GM18519 (cell line): ENCODE results near the gene NARF.

Experiments
- ATAC-seq: cut with Tn5 transposase; IDR thresholded peaks from one replicate; pipeline ENCODE4 v1.9.1; 2021; ENCODE audit warnings: mild to moderate bottlenecking, moderate library complexity; ENCODE audit not compliant: unreplicated experiment, low FRiP score

Gene NARF

DNA sequence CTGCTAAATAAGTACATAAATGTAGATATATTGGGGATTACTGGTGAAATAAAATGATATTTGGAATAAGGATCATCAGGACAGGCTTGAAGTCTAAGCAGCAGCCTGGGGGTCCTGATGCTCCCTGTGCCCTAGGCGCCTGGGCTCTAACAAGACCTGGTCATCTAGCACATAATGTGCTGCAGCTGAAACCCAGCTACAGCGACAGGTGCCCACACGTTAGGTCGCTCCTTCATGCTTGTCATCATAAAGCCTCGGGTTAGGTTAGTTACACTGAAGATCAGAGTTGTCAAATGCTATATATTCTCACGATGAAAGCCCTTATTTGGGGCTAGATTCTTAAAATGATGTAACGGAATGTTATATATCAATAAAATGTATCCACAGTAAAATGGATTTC, 11.5 kb downstream of the NARF start:
- ATAC-seq, result no peak

DNA sequence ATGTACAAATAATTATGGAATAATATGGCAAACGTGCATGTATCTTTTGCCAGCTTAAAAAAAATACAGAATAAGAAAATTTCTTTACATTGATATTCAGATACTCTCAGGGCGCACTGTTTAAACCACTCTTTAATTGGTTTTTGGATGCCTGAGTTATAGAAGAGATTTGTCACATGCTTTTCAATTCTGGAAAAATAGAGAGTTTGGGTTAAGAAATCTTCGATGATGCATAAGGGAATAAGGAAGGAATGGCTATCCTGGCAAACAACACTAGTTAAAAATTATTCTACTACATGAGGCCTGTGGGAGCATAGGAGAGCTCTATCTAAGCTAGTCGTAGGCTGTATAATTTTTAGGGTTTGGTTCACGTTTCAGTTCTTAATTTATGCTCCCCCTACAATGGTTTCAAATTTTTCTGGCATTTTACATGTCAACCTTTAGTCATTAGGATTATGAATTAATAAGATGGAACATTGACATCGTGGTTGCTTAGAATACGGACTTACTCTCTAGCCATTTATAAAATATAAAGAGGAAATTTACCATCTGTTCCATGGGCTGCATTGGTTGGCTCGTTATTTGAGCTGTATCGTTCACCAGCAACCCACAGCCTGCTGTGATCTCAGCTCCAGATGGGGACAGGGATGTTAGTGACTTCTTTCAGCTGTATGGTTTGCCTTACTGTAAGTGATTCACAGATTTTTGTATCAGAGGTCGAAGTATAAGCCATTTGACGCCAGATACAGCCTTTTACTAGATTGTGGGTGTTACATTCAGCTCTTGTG, 15.9 kb downstream of the NARF start:
- no peak for ATAC-seq

DNA sequence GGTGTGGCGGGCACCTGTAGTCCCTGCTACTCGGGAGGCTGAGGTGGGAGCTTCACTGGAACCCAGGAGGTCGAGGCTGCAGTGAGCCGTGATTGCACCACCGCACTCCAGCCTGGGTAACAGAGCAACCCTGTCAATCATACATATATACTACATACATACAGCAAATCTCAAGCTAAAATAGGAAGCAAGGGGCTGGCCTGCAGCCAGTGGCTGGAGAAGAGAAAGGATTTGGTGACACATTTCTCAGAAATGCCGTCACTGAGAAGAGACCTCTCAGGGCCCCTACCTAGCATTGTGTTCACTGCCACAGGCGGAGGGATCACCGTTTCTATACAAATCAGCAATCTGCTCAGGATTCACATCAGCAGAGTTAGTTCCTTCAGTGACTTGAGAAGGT, 16.9 kb downstream of the NARF start:
- no peak for ATAC-seq

DNA sequence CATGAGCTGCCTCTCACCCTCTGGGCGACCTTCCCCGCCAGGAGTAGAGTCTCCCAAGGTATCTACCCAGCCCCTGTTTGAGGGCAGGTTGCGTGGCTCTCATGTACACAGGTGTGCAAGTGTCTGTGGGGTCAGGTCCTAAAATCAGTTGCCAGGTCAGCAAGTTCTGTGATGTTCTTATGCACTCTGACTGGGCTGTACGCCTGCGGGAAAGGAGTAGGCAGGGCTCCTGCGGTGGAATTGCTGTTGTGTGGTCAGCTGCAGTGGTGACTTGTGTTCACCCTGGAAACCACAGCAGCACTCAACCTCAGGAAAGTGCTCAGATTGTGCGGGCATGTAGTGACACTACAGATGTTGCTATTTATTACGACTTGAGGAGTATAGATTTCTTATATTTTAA, 19.4 kb downstream of the NARF start:
- ATAC-seq, result no peak

DNA sequence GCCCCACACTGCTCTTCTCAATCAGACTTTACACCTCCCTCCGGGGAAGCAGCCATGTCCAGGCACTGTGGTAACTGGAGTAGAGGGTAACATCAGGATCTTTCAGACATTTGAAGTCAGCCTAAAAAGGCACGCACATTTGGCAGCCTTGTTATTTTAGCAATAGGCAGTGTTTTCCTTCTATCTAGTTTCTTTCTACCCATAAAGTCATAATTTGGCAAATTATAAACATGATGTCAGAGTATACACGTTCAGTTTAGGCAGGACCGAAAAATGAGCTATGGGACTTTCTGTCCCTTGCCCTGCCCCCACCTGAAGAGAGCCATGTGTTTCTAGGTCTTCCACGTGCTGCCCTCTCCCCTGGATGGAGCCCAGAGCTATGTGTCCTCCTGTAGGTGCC, 21.1 kb downstream of the NARF start:
- ATAC-seq, result no peak

DNA sequence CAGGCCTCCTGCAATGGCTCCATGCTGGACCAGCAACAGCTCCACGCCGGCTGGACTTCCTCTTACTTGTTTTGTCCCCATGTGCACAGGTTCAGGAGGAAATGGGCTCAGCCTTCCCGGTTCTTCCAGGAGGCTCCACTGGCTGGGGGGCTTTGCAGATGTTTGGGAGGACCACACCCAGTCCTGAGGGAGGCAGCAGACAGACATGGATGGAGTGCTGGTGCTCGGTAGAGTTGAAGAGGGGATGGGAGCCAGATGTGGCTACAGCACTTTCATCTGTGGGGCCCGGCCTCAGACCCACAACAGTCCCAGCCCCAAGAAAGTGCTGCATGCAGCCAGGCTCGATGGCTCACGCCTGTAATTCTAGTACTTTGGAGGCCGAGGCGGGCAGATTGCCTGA, 21.8 kb downstream of the NARF start:
- ATAC-seq, result no peak

DNA sequence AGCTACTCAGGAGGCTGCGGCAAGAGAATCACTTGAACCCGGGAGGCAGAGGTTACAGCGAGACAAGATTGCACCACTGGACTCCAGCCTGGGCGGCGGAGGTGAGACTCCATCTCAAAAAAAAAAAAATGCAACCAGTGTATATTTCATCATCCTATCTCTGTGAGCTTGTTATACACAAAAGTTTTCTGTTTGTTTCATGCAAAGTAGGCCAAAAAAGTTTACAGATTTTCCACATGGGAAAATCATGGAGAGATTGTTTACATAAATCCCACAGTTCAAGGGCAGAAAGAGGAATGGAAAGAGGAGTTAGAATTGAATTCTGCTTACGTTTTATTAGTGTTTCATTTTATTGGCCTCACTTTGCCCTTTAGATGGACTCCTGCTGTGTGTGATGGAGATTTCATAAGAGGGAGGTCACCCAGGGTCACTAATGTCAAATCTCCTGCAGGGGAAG, 24.7 kb downstream of the NARF start:
- ATAC-seq, result no peak

DNA sequence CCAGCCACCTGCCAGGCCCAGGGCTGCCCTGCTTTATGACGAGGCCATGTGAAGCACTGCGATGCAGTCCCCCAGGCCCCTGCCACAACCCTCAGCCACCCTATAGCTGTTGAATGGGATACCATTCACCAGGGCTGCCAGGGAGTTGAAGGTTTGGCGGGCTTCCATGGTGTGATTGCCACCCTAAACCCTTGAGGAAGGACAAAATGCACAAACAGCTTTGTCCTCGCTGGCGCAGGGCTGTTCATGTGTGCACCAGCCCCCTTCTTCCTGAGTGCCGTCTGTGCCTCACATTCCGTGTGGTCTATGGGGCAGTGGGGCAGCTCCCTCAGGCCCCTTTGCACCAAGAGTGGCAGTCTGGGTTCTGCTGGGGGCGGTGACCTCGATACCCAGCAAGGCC, 25.3 kb downstream of the NARF start:
- ATAC-seq, result no peak

DNA sequence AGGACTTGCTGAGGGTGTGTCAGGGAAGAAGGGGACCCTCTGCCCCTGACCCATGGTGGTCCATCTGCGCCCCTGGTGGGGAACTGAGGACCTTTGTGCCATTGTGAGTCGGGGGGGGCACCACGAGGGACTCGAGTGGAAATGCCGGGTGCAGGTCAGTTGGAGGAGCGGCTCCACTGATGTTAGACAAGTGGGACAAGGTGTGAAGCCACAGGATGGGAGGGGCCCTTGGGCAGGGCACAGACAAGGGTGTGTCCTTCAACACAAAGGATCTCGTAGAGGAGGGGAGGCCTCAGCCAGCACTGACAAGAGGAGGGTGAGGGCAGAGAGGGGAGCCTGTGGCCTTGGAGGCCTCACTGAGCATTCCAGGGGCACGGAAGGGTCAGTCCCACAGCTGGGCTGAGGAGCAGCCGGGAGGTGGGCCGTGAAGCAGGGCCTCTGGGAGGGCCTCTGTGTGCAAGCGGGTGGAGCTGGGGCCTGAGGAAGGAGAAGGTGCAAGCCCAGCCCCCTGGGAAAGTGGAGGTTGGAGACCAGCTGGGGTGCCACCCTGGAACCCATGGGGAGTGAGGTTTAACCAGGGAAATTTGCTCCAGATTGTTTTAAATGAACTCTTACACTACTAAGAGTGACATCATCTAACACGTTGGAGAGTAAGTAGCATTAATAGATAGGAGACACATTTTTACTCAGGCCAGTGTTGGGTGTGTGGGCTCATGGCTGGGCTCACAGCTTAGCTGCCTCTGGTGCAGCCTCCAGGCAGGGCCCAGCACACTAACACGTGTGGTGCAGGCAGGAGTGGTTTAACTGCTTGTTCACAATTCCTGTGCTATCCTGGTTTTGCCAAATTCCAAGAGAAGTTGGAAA, 27.9 kb downstream of the NARF start:
- no peak for ATAC-seq

DNA sequence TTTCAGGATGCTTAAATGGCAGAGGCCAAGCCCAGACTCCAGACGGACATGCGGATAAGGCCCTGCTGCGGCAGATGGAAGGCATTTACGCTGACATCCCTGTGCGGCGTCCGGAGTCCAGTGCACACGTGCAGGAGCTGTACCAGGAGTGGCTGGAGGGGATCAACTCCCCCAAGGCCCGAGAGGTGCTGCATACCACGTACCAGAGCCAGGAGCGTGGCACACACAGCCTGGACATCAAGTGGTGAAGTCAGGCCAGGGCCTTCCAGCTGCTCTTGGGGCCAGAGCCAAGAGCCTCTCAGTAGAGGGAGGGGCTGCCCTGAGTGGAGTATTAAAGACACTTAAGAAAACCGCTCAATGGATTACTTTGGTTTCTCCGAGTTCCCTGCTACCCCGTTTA, 29.4 kb downstream of the NARF start:
- ATAC-seq, result no peak

DNA sequence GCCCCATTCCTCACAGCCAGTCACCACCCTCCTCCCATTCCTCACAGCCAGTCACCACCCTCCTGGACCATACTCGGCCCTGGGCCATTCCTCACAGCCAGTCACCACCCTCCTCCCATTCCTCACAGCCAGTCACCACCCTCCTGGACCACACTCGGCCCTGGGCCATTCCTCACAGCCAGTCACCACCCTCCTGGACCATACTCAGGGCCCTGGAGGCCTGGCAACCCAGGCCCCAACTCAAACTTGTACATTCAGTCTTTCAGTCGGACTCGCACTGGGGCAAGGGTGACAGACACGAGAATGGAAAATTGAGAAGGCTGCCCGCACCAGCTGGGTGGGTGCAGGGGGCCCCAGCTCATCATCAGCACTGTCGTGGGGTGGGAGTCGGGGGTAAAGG, 30.6 kb downstream of the NARF start:
- no peak for ATAC-seq

DNA sequence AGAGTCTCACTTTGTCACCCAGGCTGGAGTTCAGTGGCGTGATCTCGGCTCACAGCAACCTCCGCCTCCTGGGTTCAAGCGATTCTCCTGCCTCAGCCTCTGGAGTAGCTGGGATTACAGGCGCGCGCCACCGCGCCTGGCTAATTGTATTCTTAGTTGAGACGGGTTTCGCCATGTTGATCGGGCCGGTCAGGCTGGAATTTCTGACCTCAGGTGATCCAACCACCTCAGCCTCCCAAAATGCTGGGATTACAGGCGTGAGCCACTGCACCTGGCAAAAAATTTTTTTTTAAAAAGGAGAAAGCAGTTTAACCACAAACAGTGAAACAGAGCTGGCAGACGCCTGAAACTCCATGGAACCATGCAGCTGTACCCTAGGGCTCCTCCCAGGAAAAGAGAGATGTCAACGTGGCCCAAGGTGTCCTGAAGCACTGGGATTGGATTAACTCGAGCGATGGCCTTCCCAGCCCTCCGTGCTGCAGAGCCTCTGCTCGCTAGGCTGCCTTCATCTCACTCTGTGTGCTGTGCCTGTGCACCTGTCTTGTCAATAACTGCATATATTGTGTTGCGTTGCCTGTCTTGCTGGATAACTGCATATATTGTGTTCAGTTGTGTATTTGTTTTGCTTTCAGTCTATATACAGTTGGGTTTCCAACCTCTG, 31.4 kb downstream of the NARF start:
- no peak for ATAC-seq

DNA sequence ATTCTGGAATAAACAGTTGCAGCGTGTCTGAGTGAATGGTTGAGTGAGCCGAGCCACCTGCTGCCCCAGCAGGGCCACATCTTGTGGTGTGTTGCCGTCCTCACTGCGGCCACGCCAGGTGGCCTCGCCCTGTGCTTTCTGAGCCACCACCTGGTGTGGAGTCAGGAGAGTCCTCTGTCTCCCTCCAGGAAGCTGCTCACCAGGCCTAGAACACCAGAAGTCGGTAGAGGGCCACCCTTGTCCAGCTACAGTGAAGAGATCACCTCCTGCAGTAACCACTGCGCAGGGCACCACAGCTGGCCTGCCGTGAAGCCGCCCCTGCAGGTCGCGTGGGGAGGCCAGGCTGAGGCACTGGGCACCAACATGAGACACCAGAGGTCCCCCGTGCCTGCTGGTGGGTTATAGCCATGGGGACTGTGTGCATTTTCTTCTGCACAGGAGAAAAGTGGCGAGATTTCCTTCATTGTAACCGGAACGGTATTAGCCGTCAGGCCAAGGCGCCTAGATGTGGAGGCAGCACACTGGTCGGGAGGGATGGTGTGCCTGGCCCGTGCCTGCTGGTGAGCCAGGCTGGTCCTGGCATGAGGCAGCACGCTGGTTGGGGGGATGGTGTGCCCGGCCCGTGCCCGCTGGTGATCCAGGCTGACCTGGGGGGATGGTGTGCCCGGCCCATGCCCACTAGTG, 32.1 kb downstream of the NARF start:
- no peak for ATAC-seq

DNA sequence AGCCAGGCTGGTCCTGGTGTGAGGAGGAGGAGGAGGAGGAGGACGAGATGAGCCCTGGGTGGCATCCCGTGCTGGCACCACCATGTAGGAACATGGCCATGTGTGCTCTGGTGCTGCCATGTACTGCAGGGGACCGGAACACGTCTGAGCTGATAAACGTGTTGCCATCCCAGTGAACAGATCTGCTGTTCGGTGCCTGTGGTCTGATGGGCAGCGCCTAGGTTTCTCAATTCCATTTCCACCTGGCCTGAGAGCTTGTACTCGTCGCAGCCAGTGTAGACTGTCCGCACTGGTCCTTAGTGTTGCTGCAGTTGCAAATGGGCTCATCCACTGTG, 32.6 kb downstream of the NARF start:
- no peak for ATAC-seq

DNA sequence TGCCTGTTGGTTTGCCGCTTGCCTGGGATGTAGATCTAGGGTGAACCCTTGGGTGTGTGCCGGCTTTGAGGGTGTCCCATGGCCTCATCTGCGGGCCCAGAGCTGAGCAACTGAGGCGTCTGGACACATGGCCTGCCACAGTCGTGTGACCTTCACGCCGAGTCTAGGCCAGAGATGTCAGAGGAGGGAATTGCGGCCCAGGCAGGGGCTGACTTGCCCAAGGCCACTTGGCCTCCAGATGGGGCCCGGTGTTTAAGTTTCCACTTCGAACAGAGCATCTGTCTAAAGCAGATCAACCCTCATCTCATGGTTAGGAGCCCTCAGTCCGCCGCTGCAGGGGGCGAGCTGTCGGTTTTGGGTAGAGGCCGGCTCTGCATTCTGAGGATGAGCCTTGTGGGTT, 33.0 kb downstream of the NARF start:
- ATAC-seq, result no peak

DNA sequence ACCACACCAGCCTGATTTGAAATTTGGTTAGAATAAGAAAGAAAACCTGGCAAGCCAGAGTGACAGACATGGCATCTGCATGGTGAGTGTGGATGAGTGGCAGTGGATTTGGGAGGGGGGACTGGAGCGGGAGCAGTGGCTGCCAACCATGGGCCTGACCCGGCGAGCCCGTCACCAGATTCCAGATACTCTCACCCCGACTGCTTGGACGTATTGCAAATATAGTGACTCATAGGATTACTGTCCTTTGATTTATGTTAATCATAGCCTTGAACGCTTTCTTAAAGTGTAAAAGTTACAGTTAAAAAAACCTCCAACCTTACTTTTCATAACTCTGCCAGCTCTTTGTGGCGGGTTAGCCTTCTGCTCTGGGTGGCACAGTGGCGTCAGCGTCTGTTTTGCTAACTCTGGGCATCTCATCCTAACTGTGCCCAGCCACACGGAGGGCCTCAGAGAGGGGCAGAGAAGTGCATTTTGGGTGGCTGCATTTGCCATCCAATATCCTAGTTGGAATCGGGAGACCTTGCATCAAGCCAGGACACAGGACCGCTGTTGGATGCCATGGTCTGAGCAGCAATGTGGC, 34.2 kb downstream of the NARF start:
- ATAC-seq, result no peak

DNA sequence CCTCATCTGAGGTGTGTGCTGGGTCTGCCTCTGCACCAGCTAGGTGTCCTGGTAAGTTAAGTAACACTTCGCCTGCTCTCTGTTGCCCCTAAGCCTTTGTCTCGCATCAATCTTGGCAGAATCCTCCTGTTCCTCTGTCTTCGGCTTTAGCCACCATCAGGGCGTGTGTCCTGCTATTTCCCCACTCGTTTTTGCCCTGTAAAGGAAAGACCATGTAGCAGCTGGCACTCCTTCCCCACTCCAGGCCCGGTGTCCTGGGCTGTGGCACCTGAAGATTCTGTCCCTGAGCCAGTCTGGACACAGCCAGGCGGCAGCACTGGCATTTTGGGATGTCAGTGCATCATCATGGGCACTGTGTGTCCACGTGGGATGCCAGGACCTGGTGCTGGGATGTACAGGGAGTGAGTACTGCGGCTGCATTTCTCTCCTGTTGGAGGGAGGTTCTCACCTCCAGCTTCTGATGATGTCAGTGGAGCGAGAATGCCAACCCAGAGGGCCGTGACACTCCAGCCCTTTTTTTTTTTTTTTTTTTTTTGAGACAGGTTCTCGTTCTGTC, 34.8 kb downstream of the NARF start:
- ATAC-seq, result no peak

DNA sequence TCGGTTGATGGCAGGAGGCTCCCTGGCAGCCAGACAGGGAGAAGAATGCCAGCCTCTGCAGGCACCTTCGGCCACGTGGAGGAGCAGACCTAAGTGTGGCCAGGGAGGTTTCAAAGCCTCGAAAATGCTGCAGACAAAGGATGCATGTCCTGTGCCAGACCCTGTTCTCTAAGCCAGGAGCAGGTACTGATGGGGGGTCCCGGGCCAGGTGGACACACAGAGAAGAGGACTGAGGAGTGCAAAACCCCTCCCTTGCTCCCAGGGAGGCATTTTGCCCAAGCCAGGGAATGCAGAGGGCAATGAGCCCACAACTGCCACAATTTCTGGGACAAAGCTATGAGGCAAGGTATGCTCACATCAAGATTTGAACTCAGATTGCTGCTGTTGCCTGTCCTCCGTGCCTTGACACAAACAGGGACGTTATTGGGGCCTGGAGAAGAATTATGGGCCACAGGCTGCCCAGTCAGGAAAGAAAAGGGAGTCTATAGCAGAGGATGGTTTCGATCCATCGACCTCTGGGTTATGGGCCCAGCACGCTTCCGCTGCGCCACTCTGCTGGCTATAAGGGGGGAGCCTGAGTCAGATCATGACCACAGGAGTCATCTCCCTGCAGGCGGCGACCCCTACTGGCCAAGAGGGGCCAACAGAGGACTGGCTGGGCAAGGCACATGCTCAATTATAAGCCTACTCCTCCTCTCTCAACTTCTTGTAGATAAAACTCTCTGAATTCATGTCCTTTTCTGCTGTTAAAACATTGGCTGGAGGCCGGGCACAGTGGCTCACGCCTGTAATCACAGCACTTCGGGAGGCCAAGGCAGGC, 35.9 kb downstream of the NARF start:
- ATAC-seq, result peak; percentile 40

DNA sequence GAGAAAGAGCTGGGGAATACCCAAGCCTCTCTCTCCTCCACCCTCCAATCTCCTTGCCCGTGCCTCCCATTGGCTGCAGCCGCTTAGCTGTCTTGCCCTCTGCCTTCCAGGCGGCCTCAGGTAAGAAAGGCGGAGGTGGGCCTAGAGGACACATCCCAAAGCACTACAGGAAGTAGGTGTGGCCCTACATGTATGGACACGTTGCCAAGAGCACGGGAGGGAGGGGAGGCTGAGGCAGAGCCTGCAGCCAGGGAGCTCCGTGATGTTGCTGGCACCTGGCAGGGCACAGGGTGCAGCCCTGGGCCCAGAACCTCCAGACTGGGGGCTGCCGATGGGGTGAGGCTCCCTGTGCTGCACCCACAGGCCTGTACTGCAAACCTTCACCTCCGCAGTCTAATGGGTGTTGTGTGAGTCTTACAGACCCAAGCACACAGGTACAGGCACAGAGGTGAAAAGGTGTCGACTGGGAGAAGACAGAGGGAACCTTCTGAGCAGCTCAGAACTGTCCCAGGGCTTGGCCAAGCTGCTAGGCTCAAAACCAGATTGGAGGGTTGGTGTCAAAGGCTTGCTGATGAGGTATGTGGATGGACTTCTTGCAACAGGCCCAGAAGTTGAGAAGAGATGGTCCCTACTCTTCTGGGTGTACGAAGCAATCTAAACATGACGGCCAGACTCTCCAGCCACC, 37.4 kb downstream of the NARF start:
- ATAC-seq, result no peak
